GM12878 (cell line): Measurements from ENCODE around the gene ARRDC1.

Experiments used
- CHD4 ChIP-seq: fragments of 200-600 bp; sonication (generic); IDR thresholded peaks from 2 replicates; pipeline ENCODE4 v1.6.1; 2016; ENCODE audit warnings: mild to moderate bottlenecking
- EP300 ChIP-seq, 2 experiments: fragments of 150-350 bp in 1 of 2; IDR thresholded peaks; 2 replicates each; pipeline ENCODE4 v1.6.1; 2011 to 2012; ENCODE audit warnings: low read depth in 2 of 2, low read length in 2 of 2, borderline replicate concordance in 1 of 2, improper control_type of control experiment in 1 of 2, inconsistent platforms in 1 of 2; ENCODE audit not compliant: control insufficient read depth in 1 of 2
- MTA3 ChIP-seq: IDR thresholded peaks from 2 replicates; pipeline ENCODE4 v1.6.1; 2012; ENCODE audit warnings: low read length, inconsistent platforms, borderline replicate concordance
- NFIC ChIP-seq: IDR thresholded peaks from 2 replicates; pipeline ENCODE4 v1.6.1; 2012; ENCODE audit warnings: low read depth, mild to moderate bottlenecking, inconsistent platforms, low read length, moderate library complexity
- NR2C2 ChIP-seq: IDR thresholded peaks from 2 replicates; pipeline ENCODE4 v1.6.1; 2011; ENCODE audit warnings: borderline replicate concordance, low read depth; ENCODE audit not compliant: control insufficient read depth, insufficient read length
- TF ChIP-seq, protein P1 (sequence below): fragments of 150-350 bp; IDR thresholded peaks from 2 replicates; pipeline ENCODE4 v1.6.1; 2016; ENCODE audit warnings: low read depth, low read length
- TF ChIP-seq, protein P2 (sequence below), 3 experiments: IDR thresholded peaks in 2 of 3; conservative IDR thresholded peaks in 1 of 3; 2 replicates each; pipeline ENCODE4 v1.5.1; 2011; ENCODE audit warnings: low read depth in 3 of 3, low read length in 3 of 3, mild to moderate bottlenecking in 3 of 3, control low read depth in 2 of 3, moderate library complexity in 2 of 3, inconsistent platforms in 1 of 3, mixed read lengths in 1 of 3; ENCODE audit not compliant: control insufficient read depth in 2 of 3, insufficient read depth in 1 of 3; ENCODE audit errors: extremely low read depth in 1 of 3

DNA sequence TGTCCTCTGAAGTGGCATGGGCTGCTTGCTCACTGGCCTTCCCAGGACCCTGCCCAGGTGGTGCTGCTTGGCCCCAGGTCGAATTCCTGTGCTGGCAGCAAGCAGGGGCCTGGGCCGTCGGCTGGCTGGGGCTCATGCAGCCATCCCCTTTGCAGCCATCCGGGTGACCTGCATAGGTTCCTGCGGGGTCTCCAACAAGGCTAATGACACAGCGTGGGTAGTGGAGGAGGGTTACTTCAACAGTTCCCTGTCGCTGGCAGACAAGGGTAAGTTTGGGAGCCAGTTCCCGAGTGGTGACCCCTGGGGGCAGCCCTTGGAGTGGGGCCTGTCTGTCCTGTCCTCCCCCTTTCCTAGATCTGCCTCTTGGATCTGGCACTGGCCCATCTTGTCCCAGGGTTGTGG, 7.3 kb downstream of the ARRDC1 start:
- no peak for TF ChIP-seq NR2C2
- TF ChIP-seq, protein P1, sequence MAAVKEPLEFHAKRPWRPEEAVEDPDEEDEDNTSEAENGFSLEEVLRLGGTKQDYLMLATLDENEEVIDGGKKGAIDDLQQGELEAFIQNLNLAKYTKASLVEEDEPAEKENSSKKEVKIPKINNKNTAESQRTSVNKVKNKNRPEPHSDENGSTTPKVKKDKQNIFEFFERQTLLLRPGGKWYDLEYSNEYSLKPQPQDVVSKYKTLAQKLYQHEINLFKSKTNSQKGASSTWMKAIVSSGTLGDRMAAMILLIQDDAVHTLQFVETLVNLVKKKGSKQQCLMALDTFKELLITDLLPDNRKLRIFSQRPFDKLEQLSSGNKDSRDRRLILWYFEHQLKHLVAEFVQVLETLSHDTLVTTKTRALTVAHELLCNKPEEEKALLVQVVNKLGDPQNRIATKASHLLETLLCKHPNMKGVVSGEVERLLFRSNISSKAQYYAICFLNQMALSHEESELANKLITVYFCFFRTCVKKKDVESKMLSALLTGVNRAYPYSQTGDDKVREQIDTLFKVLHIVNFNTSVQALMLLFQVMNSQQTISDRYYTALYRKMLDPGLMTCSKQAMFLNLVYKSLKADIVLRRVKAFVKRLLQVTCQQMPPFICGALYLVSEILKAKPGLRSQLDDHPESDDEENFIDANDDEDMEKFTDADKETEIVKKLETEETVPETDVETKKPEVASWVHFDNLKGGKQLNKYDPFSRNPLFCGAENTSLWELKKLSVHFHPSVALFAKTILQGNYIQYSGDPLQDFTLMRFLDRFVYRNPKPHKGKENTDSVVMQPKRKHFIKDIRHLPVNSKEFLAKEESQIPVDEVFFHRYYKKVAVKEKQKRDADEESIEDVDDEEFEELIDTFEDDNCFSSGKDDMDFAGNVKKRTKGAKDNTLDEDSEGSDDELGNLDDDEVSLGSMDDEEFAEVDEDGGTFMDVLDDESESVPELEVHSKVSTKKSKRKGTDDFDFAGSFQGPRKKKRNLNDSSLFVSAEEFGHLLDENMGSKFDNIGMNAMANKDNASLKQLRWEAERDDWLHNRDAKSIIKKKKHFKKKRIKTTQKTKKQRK = no peak
- TF ChIP-seq, protein P2, sequence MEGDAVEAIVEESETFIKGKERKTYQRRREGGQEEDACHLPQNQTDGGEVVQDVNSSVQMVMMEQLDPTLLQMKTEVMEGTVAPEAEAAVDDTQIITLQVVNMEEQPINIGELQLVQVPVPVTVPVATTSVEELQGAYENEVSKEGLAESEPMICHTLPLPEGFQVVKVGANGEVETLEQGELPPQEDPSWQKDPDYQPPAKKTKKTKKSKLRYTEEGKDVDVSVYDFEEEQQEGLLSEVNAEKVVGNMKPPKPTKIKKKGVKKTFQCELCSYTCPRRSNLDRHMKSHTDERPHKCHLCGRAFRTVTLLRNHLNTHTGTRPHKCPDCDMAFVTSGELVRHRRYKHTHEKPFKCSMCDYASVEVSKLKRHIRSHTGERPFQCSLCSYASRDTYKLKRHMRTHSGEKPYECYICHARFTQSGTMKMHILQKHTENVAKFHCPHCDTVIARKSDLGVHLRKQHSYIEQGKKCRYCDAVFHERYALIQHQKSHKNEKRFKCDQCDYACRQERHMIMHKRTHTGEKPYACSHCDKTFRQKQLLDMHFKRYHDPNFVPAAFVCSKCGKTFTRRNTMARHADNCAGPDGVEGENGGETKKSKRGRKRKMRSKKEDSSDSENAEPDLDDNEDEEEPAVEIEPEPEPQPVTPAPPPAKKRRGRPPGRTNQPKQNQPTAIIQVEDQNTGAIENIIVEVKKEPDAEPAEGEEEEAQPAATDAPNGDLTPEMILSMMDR (IDR thresholded peaks at IDR 0.05 in 2 of 3, conservative IDR thresholded peaks at IDR 0.05 in 1 of 3; ENCODE audit: control insufficient read depth in 2 of 3, extremely low read depth in 1 of 3, insufficient read depth in 1 of 3, low read depth in 3 of 3, low read length in 3 of 3) = no peak
- no peak for TF ChIP-seq CHD4
- TF ChIP-seq NFIC = no peak
- no peak for TF ChIP-seq EP300 (IDR thresholded peaks at IDR 0.05; ENCODE audit: borderline replicate concordance in 1 of 2, control insufficient read depth in 1 of 2, low read depth in 2 of 2, low read length in 2 of 2)
- no peak for TF ChIP-seq MTA3
